SIG-M5 (cell line): ENCODE results near the gene FYTTD1.

Experiments used
- DNase-seq: peaks from one replicate; lab custom pipeline; 2025; lab: John Stamatoyannopoulos, UW

FYTTD1 gene

DNA sequence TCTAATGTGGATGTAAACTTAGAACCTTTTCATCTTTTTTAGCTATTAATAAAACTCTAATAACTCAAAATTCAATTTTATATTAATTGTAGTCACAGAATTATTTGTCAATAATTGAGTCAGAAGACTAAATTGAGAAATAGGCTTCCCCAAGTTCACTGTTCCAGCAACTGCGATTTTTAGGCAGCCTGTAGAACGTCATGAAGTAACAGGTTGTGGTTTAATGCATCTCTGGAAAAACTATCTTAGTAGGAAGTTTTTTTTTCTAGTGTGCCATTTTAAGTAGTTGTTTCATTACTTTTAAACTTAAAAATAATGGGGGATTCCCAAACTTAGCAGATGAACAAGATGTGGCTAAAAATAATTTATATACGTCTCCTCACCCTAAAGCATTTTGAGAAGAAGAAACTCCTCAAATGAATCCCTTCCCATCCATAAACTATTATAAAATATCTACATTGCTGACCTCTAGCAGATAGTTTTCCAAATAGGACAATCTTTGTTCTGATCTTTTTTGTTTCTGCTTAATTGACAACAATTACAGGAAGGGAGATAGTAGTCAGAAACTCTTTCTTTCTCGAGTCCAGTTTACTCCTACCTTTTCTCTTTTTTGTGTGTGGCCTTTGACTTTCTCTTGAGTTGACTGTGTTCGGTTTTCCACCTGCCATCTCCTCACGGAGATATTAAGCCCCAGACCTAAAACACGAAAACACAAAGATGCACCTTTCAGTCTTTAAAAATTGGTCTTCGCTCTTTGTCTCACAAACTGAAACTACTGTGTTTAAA lies 84.4 kb downstream of the FYTTD1 start:
- no peak for DNase-seq

GRCh38 chr3:197835509-197835908 lies 85.8 kb downstream of the FYTTD1 start:
- no peak for DNase-seq

DNA sequence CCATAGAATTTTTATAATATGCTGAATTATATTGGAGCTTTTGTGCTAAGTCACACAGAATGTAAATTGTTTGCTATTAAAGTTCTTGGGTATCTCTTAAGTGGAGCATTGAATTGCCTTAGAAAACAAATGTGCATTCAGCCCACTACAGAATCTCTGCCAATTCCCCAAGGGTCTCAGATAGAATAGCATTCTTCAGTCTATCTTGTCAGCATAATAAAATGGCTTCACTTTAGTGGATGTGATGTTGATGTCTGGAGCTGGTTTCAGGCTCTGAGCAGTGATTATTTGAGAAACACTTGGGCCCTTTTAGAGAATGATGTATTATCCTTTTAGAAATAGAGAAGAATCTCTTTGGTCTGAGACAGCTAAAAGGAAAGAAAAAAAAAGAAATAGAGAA lies 86.6 kb downstream of the FYTTD1 start:
- no peak for DNase-seq
